Panc1 (cell line): ENCODE results near the gene PPP1R12A. TPM values are rescaled to one million over a fixed set of nuclear protein-coding genes. Genes with fewer than 3 reads are reported as not detected.

ENCODE experiments used
- ATAC-seq: fragments of 200-7000 bp; cut with Tn5 transposase; 2 replicates; pipeline ENCODE4 v1.9.1; 2020; ENCODE audit warnings: mild to moderate bottlenecking, moderate library complexity
- BruUV-seq: library from RNA; stranded (reverse); fragments of 400-500 nt; replicated peaks from 2 replicates; lab custom pipeline; 2021; lab: Mats Ljungman, UMichigan
- CTCF ChIA-PET: fragments of 300-600 bp; sonication (Branson Sonifier 250); formaldehyde crosslinking; loops from one replicate; lab custom pipeline; 2022; ENCODE audit warnings: antibody characterized with exemption; lab: Charles Lee
- POLR2A ChIA-PET: fragments of 300-600 bp; sonication (Branson Sonifier 250); formaldehyde crosslinking; loops from one replicate; lab custom pipeline; 2022; ENCODE audit warnings: antibody characterized with exemption; lab: Charles Lee
- DNase-seq: peaks from one replicate; pipeline ENCODE4 v3.0.0-alpha.2; 2010; ENCODE audit warnings: low read depth, low spot score
- H3K27ac ChIP-seq: 2 replicates; pipeline ENCODE4 v1.5.1; 2011; ENCODE audit warnings: mild to moderate bottlenecking, low read length, inconsistent platforms
- H3K27me3 ChIP-seq: fragments of 200-500 bp; sonication (Bioruptor generic); 2 replicates; pipeline ENCODE4 v1.6.0; 2014; ENCODE audit warnings: low read length, inconsistent platforms; ENCODE audit not compliant: control insufficient read depth, insufficient read depth
- H3K36me3 ChIP-seq: fragments of 200-500 bp; sonication (Bioruptor generic); 2 replicates; pipeline ENCODE4 v1.5.1; 2014; ENCODE audit warnings: inconsistent platforms, mild to moderate bottlenecking, low read length, moderate library complexity; ENCODE audit not compliant: control insufficient read depth, insufficient read depth
- H3K4me1 ChIP-seq: 2 replicates; pipeline ENCODE4 v1.5.1; 2011; ENCODE audit warnings: inconsistent platforms, mild to moderate bottlenecking, low read length, moderate library complexity; ENCODE audit not compliant: control insufficient read depth, insufficient read depth
- H3K4me3 ChIP-seq, 2 experiments: 2 replicates each; pipeline ENCODE4 v1.5.1; 2011 to 2012; ENCODE audit warnings: low read depth in 2 of 2, low read length in 2 of 2, mild to moderate bottlenecking in 2 of 2, inconsistent platforms in 1 of 2, moderate library complexity in 1 of 2
- H3K9me3 ChIP-seq: fragments of 200-500 bp; sonication (Bioruptor generic); 2 replicates; pipeline ENCODE4 v1.5.1; 2014; ENCODE audit warnings: low read depth, mild to moderate bottlenecking, inconsistent platforms, low read length, moderate library complexity; ENCODE audit not compliant: control insufficient read depth, insufficient read depth
- POLR2AphosphoS5 ChIP-seq: IDR thresholded peaks from 2 replicates; pipeline ENCODE4 v1.6.1; 2012; ENCODE audit warnings: mild to moderate bottlenecking, low read depth, low read length, moderate library complexity
- SIN3A ChIP-seq: IDR thresholded peaks from 2 replicates; pipeline ENCODE4 v1.6.1; 2012; ENCODE audit warnings: low read depth, mild to moderate bottlenecking, low read length, moderate library complexity, borderline replicate concordance; ENCODE audit not compliant: insufficient read depth
- TCF7L2 ChIP-seq: IDR thresholded peaks from 2 replicates; pipeline ENCODE4 v1.6.1; 2011; ENCODE audit warnings: mild to moderate bottlenecking, low read depth, low read length, inconsistent platforms
- in situ Hi-C: cut with HindIII; loops from 2 replicates; pipeline ENCODE4 v1.10.0; 2016; ENCODE audit warnings: low sequenced_read_pairs, low pct_unique_long_range_greater_than_20kb
- intact Hi-C: fragments of 100-400 bp; cut with micrococcal nuclease; formaldehyde crosslinking; loops from one replicate; pipeline ENCODE4 v1.10.0; 2022; ENCODE audit not compliant: unreplicated experiment
- total RNA-seq: library from RNA; stranded (reverse); gene quantifications from one replicate; pipeline ENCODE4 v1.2.1, GENCODE V29; 2021; ENCODE audit not compliant: unreplicated experiment
- TF ChIP-seq, protein P1 (sequence below): fragments of 450-650 bp; IDR thresholded peaks from 2 replicates; pipeline ENCODE4 v1.5.1; 2017; ENCODE audit warnings: mild to moderate bottlenecking
- TF ChIP-seq, protein P2 (sequence below), 2 experiments: IDR thresholded peaks; 2 replicates each; pipeline ENCODE4 v1.6.1; 2011 to 2012; ENCODE audit warnings: low read depth in 2 of 2, control low read depth in 1 of 2, low read length in 1 of 2, mild to moderate bottlenecking in 1 of 2, moderate library complexity in 1 of 2; ENCODE audit not compliant: insufficient read depth in 1 of 2

Gene PPP1R12A
- total RNA-seq, 1 experiment from 2014 or later = 61.6 TPM

DNA sequence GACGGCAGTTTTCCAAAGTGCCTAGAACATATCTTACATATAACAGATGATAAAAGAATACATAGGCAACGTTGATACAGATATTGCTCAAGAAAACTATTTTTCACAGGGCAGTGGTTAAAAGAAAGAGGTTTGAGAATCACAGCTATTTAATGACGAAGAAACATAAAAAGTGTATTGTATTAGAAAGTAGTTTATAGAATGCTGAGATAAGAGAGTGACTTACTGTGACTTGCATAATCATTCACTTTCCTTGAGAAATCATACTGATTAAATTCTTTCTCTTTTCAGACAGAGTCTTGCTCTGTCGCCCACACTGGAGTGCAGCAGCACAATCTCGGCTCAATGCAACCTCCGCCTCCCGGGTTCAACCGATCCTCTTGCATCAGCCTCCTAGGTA is 57.7 kb downstream of the PPP1R12A start:
- H3K4me1 ChIP-seq = no peaks in the 10 kb centered on the region
- no peak for DNase-seq
- H3K27ac ChIP-seq = no peak overlapping the region
- intact Hi-C loops (no loop called here), in situ Hi-C loops (no loop called here)
- no peaks in the 10 kb centered on the region for H3K36me3 ChIP-seq
- TF ChIP-seq SIN3A (no peak), POLR2AphosphoS5 (no peak)
- TF ChIP-seq, protein P1, sequence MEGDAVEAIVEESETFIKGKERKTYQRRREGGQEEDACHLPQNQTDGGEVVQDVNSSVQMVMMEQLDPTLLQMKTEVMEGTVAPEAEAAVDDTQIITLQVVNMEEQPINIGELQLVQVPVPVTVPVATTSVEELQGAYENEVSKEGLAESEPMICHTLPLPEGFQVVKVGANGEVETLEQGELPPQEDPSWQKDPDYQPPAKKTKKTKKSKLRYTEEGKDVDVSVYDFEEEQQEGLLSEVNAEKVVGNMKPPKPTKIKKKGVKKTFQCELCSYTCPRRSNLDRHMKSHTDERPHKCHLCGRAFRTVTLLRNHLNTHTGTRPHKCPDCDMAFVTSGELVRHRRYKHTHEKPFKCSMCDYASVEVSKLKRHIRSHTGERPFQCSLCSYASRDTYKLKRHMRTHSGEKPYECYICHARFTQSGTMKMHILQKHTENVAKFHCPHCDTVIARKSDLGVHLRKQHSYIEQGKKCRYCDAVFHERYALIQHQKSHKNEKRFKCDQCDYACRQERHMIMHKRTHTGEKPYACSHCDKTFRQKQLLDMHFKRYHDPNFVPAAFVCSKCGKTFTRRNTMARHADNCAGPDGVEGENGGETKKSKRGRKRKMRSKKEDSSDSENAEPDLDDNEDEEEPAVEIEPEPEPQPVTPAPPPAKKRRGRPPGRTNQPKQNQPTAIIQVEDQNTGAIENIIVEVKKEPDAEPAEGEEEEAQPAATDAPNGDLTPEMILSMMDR = no peak
- no peaks in the 10 kb centered on the region for H3K9me3 ChIP-seq
- no peak for ATAC-seq
- CTCF ChIA-PET = no interaction called here
- no peaks in the 10 kb centered on the region for H3K27me3 ChIP-seq
- POLR2A ChIA-PET = no interaction called here
- no peak overlapping the region for H3K4me3 ChIP-seq
- BruUV-seq = no TSS peak

DNA sequence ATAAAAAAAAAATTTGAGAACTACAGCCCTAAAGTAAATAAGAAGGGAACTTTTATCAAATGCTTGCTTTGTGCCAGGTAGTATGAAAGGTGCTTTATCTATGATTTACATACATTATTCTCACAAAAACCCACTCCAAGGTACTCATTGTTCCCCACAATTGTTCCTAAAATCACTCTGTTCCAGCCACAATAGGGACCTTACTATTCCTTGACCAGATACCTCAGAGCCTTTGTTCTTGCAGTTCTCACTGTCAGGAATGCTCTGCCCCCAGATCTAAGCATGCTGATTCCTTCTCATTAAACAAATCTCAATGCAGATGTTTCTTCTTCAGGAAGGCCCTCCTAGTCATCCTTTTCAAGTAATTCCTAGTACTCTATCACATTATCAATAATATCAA is 60.2 kb downstream of the PPP1R12A start:
- intact Hi-C loops (no loop called here), in situ Hi-C loops (no loop called here)
- DNase-seq (no peak), ATAC-seq (no peak)
- ChIA-PET POLR2A (no interaction called here), CTCF (no interaction called here)
- Histone ChIP-seq H3K27ac (no peak overlapping the region), H3K4me1 (no peaks in the 10 kb centered on the region), H3K27me3 (no peaks in the 10 kb centered on the region), H3K36me3 (no peaks in the 10 kb centered on the region; the same call in 1 of the 2 replicates), H3K4me3 (no peak overlapping the region), H3K9me3 (no peaks in the 10 kb centered on the region)
- TF ChIP-seq, protein P1 = no peak
- no peak for TF ChIP-seq TCF7L2
- no peak for TF ChIP-seq POLR2AphosphoS5
- TF ChIP-seq SIN3A = no peak
- TF ChIP-seq, protein P2, sequence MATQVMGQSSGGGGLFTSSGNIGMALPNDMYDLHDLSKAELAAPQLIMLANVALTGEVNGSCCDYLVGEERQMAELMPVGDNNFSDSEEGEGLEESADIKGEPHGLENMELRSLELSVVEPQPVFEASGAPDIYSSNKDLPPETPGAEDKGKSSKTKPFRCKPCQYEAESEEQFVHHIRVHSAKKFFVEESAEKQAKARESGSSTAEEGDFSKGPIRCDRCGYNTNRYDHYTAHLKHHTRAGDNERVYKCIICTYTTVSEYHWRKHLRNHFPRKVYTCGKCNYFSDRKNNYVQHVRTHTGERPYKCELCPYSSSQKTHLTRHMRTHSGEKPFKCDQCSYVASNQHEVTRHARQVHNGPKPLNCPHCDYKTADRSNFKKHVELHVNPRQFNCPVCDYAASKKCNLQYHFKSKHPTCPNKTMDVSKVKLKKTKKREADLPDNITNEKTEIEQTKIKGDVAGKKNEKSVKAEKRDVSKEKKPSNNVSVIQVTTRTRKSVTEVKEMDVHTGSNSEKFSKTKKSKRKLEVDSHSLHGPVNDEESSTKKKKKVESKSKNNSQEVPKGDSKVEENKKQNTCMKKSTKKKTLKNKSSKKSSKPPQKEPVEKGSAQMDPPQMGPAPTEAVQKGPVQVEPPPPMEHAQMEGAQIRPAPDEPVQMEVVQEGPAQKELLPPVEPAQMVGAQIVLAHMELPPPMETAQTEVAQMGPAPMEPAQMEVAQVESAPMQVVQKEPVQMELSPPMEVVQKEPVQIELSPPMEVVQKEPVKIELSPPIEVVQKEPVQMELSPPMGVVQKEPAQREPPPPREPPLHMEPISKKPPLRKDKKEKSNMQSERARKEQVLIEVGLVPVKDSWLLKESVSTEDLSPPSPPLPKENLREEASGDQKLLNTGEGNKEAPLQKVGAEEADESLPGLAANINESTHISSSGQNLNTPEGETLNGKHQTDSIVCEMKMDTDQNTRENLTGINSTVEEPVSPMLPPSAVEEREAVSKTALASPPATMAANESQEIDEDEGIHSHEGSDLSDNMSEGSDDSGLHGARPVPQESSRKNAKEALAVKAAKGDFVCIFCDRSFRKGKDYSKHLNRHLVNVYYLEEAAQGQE (IDR thresholded peaks at IDR 0.05; ENCODE audit: insufficient read depth in 1 of 2, low read depth in 2 of 2, low read length in 1 of 2) = no peak
- BruUV-seq = no TSS peak
